ENCODE results near the gene CA7. TPM values are rescaled to one million over a fixed set of nuclear protein-coding genes. Genes with fewer than 3 reads are reported as not detected.

Gene CA7
- total RNA-seq, 1 experiment from 2014 or later: not detected

DNA sequence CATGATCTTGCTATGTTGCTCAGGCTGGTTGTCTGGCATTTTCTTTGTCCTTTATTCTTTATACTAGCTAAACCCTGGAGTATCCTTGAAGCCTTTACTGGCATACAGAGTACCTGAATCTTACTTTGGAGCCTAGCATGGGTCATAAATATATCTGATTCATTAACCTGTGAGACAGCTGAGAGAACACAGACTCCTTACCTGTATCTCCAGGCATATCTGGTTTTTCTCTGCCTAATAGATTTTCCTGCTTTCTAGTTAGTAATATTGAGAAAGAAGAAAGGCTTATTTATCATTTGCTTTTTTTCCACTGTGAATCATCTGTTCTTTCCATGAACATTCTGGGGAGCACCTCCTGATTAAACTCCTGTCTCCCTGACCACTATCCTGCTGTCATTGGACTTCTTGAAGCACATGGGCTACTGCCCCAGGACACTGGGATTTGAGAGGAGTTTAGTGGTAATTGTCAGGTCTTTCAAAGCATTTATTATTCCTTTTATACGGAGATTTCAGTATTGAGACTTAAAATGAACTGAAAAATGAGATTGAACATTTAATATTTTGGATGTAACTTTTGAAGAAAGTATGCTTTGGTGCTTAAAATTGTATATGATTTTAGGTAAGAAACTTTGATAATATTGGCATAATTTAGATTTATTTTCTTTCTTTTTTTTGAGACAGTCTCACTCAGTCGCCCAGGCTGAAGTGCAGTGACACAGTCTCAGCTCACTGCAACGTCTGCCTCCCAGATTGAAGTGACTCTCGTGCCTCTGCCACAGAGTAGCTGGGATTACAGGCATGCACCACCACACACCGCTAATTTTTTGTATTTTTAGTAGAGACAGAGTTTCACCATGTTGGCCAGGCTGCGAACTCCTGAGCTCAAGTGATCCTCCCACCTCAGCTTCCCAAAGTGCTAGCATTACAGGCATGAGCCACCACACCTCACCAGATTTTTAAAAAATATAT lies 44.7 kb downstream of the CA7 start:
- Mint-ChIP-seq H3K4me1 (ENCODE audit: low read depth, unreplicated experiment) (peaks cover 7% of the 10 kb centered on the region), H3K27ac (ENCODE audit: unreplicated experiment) (no peak overlapping the region), H3K4me3 (ENCODE audit: low read depth, unreplicated experiment) (no peak overlapping the region), H3K36me3 (ENCODE audit: insufficient read depth, unreplicated experiment) (peaks cover 17% of the 10 kb centered on the region), H3K9me3 (ENCODE audit: low read depth, unreplicated experiment) (no peaks in the 10 kb centered on the region), H3K27me3 (ENCODE audit: unreplicated experiment) (no peaks in the 10 kb centered on the region)
- no TSS peak for BruUV-seq (replicated peaks)
- intact Hi-C loops (cut with micrococcal nuclease; ENCODE audit: unreplicated experiment): no loop called here
- DNase-seq: no peak
- CTCF ChIA-PET: interaction anchor here (0.6 kb wide), 1 partner anchor 68 kb away, joined by 5 read pairs; no protein-coding TSS in a partner anchor
- TF ChIP-seq, protein P1, sequence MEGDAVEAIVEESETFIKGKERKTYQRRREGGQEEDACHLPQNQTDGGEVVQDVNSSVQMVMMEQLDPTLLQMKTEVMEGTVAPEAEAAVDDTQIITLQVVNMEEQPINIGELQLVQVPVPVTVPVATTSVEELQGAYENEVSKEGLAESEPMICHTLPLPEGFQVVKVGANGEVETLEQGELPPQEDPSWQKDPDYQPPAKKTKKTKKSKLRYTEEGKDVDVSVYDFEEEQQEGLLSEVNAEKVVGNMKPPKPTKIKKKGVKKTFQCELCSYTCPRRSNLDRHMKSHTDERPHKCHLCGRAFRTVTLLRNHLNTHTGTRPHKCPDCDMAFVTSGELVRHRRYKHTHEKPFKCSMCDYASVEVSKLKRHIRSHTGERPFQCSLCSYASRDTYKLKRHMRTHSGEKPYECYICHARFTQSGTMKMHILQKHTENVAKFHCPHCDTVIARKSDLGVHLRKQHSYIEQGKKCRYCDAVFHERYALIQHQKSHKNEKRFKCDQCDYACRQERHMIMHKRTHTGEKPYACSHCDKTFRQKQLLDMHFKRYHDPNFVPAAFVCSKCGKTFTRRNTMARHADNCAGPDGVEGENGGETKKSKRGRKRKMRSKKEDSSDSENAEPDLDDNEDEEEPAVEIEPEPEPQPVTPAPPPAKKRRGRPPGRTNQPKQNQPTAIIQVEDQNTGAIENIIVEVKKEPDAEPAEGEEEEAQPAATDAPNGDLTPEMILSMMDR (IDR thresholded peaks at IDR 0.05; ENCODE audit: unreplicated experiment): no peak

GRCh38 chr16:66889622-66890021 lies 45.4 kb downstream of the CA7 start:
- intact Hi-C loops (cut with micrococcal nuclease; ENCODE audit: unreplicated experiment): no loop called here
- CTCF ChIA-PET: interaction anchor here (0.6 kb wide), 1 partner anchor 67 kb away, joined by 5 read pairs; no protein-coding TSS in a partner anchor
- no peak overlapping the region for H3K4me3 Mint-ChIP-seq (ENCODE audit: low read depth, unreplicated experiment)
- no peaks in the 10 kb centered on the region for H3K9me3 Mint-ChIP-seq (ENCODE audit: low read depth, unreplicated experiment)
- H3K27me3 Mint-ChIP-seq (ENCODE audit: unreplicated experiment): no peaks in the 10 kb centered on the region
- no peak overlapping the region for H3K27ac Mint-ChIP-seq (ENCODE audit: unreplicated experiment)
- H3K4me1 Mint-ChIP-seq (ENCODE audit: low read depth, unreplicated experiment): peaks cover 7% of the 10 kb centered on the region
- no peak for DNase-seq
- TF ChIP-seq, protein P1 (IDR thresholded peaks at IDR 0.05; ENCODE audit: unreplicated experiment): no peak
- no TSS peak for BruUV-seq (replicated peaks)
- peaks cover 17% of the 10 kb centered on the region for H3K36me3 Mint-ChIP-seq (ENCODE audit: insufficient read depth, unreplicated experiment)

GRCh38 chr16:66890799-66891198 lies 46.6 kb downstream of the CA7 start:
- DNase-seq: no peak
- intact Hi-C loops (cut with micrococcal nuclease; ENCODE audit: unreplicated experiment): no loop called here
- CTCF ChIA-PET: interaction anchor here (0.6 to 1.3 kb wide), 2 partner anchors 18 to 132 kb away, joined by 3 to 6 read pairs; no protein-coding TSS in a partner anchor
- TF ChIP-seq, protein P1 (IDR thresholded peaks at IDR 0.05; ENCODE audit: unreplicated experiment): no peak
- H3K36me3 Mint-ChIP-seq (ENCODE audit: insufficient read depth, unreplicated experiment): peaks cover 7% of the 10 kb centered on the region
- BruUV-seq (replicated peaks): no TSS peak
- H3K27ac Mint-ChIP-seq (ENCODE audit: unreplicated experiment): no peak overlapping the region
- H3K4me3 Mint-ChIP-seq (ENCODE audit: low read depth, unreplicated experiment): no peak overlapping the region
- H3K4me1 Mint-ChIP-seq (ENCODE audit: low read depth, unreplicated experiment): peaks cover 3% of the 10 kb centered on the region
- no peaks in the 10 kb centered on the region for H3K9me3 Mint-ChIP-seq (ENCODE audit: low read depth, unreplicated experiment)
- H3K27me3 Mint-ChIP-seq (ENCODE audit: unreplicated experiment): no peaks in the 10 kb centered on the region

DNA sequence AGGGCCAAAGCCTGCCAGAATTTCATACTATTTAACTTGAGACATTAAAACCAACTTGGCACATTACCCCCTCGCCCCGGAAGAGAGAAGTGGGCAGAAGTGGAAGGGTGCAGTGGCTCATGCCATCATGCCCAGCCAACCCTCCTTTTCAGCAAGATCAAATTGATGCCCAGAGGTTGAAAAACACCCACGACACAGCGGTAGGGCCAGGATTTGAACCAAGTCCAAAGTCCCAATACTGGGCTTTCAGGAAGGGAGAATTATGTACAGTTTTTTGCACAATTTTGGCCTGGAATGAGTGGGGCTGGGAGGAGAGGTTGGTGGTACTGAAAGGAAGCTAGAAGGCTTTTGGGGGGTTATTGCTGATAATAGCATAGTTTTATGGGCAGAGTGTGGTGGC lies 47.1 kb downstream of the CA7 start:
- CTCF ChIA-PET: interaction anchor here (0.6 to 1.3 kb wide), 3 partner anchors 16 to 132 kb away, joined by 4 to 6 read pairs (median 4); no protein-coding TSS in a partner anchor
- H3K36me3 Mint-ChIP-seq (ENCODE audit: insufficient read depth, unreplicated experiment): peaks cover 9% of the 10 kb centered on the region
- no peak overlapping the region for H3K27ac Mint-ChIP-seq (ENCODE audit: unreplicated experiment)
- no peak for DNase-seq
- no peaks in the 10 kb centered on the region for H3K27me3 Mint-ChIP-seq (ENCODE audit: unreplicated experiment)
- TF ChIP-seq, protein P1 (IDR thresholded peaks at IDR 0.05; ENCODE audit: unreplicated experiment): no peak
- BruUV-seq (replicated peaks): no TSS peak
- peaks cover 9% of the 10 kb centered on the region for H3K4me1 Mint-ChIP-seq (ENCODE audit: low read depth, unreplicated experiment)
- intact Hi-C loops (cut with micrococcal nuclease; ENCODE audit: unreplicated experiment): no loop called here
- H3K4me3 Mint-ChIP-seq (ENCODE audit: low read depth, unreplicated experiment): no peak overlapping the region
- H3K9me3 Mint-ChIP-seq (ENCODE audit: low read depth, unreplicated experiment): no peaks in the 10 kb centered on the region
